AG08395 (cell line): Measurements from ENCODE around the gene CCNK.

Source experiments
- DNase-seq: peaks from one replicate; pipeline ENCODE4 v3.0.0; 2012; ENCODE audit warnings: mixed read lengths, low spot score

CCNK gene

DNA sequence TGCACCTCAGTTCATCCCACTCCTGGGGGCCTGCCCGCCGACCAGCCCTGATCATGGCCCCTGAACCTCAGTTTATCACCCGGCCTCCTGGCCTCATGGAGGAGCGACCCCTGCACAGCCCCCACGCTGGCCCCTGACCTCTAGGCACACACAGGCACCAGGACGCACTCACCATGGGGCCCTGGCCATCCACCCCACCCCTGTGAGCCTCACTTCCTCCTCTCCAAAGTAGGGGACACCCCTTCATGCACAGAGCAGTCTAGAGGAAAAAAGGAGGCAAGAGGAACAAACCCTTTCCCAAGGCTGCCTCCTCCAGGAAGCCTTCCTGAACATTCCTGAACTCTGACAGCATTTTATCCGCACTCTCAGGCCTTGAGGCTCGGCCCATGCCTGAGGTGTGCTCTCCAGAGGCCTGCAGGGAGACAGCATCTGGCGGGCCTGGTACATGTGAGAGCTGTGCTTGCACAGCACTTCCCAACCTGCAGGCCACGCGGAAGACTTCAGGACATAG lies 39.4 kb downstream of the CCNK start:
- no peak for DNase-seq

DNA sequence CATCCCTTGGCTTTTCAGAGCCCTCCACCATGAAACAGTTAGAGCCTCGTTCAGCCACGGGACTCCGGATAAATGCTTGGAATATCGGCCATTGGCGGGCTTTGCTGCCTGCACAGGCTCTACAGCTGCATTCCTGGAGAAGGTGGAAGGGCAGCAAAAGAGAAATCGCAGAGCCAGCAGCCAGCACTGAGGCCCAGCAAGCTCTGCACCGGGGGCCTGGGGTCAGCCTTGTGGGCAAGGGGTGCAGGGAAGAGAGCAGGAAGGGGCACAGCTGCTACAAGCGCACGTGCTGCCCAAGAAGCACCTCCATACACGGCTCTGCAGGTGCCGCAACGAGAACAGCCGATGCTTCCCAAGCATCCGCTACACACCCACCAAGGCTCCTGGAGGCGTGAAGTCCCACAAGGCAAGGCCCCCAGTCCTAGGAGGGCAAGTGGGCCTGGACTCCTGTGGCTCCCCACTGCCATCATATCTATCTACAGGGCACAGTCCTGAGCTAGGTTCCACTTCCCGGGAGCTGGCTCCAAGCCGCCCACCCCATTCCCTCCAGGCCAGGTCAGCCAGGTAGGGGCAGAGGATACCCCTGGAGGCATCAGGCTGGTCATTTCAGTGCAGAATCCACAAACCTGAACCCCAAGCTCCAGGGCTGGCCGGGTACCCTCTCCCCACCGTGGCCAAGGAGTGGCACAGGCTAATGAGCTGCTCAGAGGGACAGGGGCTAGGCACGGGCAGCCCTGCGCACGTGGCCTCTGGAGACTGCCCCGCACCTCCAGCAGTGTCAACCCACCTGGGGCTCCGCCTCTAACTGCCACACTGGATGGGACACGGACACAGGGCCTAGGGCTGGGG lies 40.2 kb downstream of the CCNK start:
- no peak for DNase-seq

DNA sequence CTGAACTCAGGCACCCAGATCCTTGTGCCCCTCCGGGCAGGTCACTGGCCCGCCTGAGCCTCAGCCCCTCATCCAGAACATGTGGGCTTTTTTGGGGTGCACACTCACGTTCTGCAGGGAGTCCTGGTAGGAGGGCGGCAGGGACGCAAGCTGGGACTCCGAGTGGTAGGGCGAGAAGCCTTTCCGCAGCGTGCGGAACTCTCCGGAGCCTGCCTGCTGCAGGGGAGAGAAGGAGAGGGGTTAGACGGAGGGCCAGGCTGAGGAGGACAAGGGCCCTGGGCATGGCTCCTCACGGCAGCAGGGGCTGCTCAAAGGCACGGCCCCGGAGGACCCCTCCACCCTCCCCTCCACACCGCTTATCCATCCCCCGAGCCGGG lies 40.8 kb downstream of the CCNK start:
- no peak for DNase-seq

DNA sequence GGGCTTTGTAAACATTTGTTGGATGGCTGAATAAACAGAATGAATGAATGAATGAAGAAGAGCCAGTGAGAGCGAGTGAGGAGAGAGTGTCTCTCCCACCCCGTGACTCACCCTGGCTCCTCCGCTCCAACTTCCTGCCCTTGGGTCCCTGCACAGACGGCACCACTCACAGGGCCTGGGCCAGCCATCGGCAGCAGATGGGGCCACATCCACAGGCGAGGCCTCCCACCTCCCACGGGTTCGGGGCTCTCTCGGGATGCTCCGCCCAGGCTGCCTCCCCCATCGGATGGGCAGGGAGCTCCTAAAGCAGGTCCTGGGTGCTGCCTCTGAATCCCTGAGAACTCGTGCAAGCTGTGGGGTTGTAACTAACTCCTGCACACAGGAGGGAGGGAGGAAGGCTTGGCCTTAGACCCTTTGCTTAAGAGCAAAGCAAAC lies 41.3 kb downstream of the CCNK start:
- peak; percentile 58 for DNase-seq

DNA sequence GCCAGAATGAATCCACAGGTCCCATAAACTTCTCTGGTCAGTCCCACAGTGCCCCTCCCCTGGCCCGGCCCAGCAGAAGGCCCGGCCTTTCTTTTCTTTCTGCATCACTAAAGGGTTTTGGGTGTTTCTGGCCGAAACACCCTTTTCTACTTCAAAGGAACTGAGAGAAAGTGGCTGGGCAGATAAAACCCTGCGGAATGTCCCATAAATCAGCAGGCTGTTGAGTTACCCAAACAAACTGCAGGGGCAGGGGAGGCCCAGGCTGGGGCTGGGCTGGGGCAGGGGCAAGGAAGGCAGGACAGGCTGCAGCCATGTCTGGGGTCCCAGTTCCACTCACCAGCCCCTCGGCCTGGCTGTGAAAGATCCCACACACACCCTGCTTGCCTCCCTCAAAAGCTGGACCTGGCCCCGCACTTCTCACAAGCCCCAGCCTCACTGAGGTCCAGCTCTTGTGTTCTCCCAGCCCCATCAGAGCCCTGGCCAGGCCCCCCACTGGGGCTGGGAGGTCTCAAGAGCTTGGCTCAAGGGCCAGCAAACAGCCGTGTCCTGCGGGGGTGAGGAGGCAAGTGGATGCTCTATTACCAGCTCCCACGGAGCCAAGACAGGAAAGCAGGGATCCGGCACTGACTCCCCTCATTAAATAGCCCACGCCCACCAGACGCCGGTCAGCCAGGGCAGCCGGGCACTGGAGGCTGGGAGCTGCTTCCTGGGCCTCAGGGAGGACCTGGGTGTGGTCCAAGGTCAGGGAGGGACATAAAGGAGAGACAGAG lies 41.9 kb downstream of the CCNK start:
- no peak for DNase-seq

DNA sequence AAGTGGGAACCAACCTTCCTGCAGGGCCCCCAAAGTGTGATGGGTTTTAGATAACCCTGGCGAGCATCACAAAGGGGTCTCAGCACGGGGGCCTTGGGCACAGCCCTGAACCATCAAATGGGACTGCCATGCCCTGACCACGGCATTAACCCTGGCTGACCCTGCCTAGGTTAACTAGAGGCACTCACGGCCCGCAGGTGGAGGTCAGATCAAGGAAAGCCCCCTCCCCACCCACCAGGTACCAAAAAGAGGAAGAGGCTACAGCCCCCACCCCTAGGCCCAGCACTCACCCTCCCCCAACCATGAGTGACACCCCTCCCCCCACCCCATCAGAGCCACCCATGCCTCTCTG lies 42.5 kb downstream of the CCNK start:
- DNase-seq = no peak

DNA sequence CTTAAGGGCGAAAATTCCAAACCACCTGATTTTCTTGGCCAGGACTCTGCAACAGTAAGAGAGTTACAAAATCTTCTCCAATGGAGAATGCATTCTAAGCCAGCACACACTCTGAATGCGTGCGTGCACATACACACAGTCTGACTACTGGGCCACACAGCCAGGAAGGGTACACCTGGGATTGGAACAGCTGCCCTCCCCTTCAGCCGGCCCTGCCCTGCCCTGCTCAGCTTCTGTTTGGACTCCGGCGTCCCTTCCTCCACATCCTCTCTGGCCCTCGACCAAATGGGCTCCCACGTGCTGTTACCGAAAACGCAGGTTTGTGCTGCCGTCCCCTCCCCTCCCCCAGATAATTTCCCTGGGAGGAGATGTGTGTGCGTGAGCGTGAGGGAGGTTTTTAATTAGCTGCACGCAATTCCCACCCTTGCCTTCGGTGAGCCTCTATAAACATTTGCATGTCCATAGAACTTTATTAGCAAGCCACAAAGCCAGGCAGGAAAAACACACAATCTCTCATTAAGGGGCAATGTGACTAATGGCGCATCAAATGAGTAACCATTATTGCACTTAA lies 43.0 kb downstream of the CCNK start:
- no peak for DNase-seq

DNA sequence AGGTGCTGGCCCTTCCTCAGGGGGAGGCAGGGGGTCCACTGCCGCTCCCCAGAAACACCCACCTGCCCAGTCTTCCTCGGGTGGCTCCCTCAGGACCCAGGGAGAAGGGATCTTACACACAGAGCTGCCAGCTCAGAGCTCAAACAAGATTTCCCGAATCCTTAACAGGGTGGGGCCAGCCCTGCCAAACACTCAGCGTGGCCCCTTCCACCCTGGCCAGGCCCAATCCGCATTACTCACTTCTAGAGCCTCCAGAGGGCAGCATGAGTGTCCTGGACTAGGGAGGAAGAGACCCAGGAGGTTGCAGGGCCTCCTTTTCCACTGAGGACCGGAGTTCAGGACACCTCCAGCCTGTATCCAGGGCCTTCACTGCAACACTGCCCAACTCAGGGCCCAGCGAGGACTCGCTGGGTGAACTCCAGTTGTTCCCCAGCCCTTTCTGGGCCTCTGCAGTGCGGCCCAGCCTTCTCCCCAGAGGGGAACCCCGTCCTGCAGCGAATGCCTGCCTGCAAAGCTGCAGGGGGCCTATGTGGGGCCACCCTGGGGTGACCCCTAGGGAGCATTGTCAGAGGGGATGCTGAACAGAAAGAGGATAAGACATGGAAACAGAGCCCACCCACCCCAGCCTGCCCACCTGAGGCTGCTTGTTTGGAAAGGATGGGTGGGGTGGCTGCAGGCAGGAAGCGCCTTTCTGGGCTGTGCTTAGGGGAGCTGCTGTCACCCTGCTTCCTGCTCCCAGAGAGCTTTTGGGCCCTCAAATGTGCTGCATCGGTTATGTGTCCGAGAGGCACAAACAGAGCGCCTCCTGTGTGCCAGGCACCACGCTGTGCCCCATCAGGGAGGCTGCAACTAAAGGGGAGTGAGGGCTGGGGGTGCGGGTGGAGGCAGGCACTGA lies 43.8 kb downstream of the CCNK start:
- peak; percentile 70 for DNase-seq

DNA sequence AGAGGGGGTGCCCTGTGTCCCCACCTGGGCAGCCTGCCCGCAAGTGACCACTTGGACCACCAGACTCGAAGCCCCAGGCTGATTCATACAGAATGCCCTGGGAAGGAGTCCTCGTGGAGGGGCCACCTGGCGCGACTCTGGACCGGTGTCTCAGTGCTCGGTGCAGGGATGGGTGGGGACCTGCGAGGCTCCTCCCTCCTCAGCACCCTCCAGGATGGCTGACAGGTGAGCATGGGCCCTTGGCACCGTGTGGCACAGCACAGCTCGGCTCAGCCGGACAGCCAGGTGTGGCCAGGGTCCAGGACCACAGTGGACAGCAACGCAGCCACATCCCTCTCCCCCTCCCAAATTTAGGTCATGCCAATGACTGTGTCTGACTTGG lies 44.5 kb downstream of the CCNK start:
- no peak for DNase-seq

DNA sequence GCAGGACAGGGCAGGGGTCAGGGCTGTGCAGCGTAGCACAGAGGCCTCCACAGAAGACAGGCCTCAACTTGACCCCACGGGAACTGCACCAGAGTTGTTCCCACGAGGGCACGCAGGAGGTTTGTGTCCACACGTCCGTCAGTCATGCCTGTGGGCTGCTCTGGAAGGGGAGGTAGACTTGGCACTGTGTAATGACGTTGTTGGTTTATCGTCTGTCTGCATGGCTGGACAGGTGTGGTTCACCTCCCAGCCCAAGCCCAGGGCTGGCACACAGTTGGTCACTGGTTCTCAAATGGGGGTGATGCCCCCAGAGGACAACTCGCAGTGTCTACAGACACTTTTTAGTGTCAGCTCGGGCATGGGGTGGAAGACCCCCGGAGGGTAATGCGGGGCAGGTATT lies 45.8 kb downstream of the CCNK start:
- no peak for DNase-seq

DNA sequence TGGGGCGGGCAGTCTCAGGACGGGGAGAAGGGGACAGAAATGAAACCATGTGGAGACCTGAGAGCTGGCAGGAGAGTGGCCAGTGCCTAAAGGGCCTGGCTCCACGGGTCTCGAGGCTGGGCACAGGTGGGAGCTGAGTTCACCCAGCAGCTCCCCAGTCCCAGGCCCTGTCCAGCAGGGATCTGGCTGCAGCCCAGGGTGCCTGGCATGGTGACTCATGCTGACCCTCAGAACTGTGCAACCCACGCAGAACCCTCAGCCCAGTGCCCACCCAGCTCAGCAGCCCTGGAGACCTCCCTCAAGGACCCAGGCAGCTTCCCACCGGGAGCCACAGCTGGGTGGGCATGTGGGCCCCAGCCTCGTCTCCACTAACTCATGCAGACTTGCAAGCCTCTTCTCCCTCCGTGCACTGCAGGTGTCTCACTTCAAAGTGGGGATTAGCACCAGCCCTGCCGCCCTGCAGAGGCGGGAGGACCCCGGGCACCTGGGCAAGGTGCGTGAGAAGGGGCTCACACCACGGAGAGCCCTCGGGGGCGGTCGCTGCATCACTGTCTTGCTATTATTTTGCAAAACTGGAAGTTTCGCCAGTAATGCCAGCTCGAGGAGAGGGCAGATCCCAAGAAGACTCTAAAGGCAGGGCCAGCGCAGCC lies 46.3 kb downstream of the CCNK start:
- DNase-seq = no peak

DNA sequence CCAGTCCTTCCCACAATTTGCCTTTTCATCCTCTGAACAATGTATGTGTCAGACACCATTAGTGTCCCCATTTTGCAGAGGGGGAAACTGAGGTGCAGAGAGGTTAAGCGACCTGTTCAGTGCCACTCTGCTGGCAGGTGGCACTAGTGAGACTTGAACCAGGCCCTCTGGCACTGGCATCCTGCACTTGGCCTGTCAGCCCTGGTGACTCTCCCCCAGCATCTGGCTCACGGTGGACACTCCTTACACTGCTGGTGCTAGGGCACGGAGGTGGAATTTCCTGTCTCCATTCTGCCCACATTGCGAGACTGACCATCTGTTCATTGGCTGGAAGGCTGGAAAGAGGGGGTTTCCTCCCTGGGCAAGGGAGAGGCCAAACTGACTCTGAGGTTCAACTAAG lies 48.7 kb downstream of the CCNK start:
- DNase-seq = peak; percentile 27

DNA sequence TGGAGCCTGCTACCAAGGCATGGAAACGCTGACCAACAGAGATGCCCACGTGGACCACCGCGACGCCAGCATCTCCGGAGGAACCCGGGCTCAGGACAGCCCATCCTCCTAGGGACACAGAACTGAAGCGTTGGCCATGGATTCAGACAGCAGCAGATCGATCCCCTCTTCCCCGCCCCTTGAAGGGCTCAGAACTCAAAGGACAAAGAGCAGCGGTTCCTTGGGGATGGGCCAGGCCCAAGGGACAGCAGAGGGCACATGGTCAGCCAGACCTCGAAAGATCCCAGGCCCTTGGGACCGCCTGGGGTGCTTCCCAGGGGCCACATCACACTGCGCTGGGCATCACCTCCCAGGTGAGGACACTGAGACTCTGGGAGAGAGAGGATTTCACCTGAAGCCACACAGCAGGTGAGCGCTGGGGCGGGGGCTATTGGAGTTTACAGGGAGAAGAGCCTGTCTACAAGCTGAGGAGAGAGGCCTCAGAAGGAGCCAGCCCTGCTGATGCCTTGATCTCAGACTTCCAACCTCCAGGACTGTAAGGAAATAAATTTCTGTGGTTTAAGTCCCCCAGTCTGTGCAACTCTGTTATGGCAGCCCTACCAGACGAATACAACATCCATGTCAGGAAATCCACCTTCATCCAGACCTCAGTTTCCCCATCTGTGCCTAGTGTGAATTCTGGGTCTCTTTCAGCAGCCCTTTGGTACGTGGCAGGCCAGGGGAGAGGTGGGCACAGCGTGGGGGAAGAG lies 49.4 kb downstream of the CCNK start:
- DNase-seq = no peak

DNA sequence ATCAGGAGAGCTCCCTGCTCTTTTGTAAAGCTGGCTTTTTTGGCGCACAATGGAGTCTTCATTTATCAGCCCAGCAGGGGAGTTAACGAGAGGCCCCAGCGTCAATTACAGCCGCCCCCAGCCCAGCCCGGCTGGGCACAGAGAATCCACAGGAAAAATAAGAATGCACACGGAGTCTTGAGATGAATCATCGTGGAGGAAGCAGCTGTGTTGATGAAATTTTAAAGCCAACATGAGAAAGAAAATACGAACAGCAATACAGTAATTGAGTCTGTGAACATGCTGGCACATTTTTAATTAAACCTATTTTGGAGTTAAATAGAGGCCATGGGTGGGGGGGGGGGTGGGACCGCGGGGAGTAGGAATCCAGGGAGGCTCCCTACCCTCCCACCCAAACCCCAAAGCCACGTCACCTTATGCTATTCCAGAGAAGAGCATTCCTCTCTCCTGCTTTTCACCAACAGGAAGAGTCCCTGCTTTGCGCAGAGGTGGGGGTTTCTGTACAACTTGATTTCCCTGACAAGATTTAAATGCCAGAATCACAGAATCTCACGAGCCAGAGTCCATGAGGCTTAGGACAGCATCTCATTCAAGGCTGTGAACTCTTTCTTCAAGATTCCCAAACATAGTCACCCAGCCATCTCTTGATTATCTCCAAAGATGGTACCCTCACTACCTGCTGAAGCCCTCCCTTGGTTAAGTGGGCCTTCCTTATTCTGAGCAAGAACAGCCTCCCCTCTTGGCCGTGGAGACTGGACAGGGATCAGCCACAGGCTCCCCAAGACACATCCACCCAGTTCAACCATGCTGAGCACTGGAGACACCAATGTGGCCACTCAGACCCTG lies 50.3 kb downstream of the CCNK start:
- DNase-seq = peak; percentile 63

DNA sequence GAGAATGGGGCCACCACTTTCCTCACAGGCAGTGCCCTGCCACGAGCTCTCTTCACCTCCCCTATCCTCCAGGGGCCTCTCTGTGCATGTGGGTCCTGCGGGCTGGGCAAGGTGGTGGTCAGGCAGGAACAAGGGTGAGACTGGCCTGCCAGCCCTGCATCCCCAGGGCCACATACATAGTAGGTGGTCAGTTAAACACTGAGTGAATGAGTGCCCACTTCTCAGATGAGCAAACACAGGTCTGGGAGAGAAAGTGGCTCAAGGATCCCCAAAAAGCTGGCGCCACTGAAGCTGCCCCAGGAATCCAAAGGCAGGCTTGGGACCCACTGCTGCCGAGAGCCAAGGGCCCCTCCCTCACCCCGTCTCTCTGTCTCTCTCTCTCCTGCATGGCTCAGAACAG lies 51.1 kb downstream of the CCNK start:
- no peak for DNase-seq

DNA sequence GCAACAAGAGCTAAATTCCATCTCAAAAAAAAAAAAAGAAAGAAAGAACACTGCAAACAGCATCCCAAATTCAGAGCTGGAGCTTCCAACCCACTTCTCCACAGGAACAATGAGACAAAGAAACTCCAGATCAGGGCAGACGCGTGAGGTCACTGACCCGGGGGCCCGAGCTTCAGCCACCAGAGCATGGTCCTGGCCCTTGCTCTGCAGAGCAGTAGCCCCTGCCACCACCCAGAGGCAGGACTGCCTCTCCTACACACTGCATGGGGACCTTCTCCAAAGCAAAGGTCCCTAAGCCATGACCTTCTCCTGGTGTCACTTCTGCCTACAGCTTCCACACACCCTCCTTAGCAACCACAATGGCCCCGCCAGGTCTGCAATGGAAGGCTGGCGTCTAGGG lies 53.1 kb downstream of the CCNK start:
- no peak for DNase-seq

DNA sequence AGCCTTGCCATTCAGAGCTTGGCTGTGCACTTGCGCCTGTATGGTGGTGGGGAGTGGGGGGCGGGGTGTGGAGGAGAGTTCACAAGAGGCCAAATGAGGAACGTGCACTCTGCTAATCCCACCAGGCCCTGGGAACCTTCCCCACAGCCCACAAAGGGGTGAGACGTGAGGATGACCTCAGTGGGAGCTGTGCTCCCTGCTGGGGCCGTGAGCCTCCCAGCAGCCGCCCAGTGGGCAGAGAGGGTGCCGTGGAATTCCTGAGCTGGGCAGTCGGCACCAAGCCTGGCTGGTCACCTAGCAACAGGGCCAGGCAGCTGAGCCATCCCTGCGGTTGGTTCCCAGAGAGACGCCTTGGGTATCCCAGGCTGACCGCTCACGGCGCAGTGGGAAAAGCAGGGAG lies 53.7 kb downstream of the CCNK start:
- peak; percentile 25 for DNase-seq

DNA sequence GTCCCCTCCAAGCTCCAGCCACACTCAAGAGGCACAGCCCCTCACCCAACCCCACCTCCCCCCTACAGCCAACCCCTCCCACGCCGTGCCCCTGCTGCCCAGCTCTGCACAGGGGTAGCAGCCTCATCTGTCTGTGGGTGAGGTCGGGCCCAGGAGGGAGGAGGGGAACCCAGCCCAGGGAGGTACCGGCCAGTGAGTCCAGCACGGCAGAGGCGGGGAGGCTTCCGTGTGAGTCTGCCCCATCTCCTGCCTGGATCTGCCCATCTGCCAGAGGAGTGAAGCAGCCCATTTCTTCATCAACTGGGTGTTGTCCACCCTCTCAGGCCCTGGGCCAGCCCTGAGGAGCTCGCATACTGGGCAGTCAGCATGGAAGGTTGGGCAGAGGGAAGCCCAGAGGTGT lies 54.2 kb downstream of the CCNK start:
- no peak for DNase-seq

DNA sequence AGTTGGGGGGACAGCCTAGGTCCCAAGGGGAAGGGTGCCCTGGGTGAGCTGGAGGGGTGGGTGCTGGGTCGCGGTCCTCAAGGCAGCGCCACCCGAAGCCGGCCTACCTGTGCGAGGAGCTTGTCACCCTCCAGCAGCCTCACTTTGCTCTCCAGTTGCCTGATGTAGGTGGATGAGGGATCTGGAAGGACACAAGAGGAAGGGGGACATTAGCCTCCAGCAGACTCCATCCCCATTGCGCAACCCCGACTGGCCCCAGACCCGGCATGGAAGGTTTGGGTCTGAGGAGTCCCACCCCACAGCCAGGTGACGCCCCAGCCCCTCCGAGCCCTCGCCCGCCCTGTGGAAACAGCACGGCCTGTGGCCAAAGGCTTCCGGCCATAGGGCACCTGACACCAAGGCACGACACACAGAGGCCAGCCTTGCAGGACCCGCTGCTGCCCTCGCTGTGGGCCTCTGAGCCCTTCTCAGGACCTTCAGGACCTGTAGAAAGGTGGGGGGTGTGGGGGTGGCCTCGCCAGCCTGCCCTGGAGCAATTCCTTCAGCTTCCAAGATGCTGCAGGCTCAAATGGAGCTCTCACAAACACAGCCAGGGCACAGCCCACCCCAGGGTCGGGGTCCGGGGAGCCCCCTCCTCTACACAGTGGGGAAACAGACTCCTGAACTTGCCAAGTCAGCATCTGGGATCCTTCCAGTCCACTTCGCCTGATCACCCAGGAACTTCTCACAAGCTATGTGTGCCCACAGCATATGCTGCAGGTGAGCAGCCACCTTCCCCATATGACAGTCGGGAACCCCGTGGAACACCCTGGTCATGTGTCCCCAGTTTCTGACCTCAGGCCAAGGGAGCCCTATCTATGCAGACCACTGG lies 54.9 kb downstream of the CCNK start:
- no peak for DNase-seq
